ENCODE measurements around the gene TMEM248. TPM values are rescaled to one million over a fixed set of nuclear protein-coding genes. Genes with fewer than 3 reads are reported as not detected.
"Not testable (repeated sequence)": the region's sequence is repeated elsewhere in the genome, so short reads cannot be mapped to it uniquely, and the experiment has no call there.

The TMEM248 gene, protein sequence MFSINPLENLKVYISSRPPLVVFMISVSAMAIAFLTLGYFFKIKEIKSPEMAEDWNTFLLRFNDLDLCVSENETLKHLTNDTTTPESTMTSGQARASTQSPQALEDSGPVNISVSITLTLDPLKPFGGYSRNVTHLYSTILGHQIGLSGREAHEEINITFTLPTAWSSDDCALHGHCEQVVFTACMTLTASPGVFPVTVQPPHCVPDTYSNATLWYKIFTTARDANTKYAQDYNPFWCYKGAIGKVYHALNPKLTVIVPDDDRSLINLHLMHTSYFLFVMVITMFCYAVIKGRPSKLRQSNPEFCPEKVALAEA
- total RNA-seq, result 100 to 1,000 TPM; 121 TPM
- long read RNA-seq, full-length matches to known transcripts, result 83 of 144 reads
- long read RNA-seq, partial matches to known transcripts, result 25 of 144 reads
- long read RNA-seq, other reads (novel, unspliced or antisense), result 36 of 144 reads

DNA sequence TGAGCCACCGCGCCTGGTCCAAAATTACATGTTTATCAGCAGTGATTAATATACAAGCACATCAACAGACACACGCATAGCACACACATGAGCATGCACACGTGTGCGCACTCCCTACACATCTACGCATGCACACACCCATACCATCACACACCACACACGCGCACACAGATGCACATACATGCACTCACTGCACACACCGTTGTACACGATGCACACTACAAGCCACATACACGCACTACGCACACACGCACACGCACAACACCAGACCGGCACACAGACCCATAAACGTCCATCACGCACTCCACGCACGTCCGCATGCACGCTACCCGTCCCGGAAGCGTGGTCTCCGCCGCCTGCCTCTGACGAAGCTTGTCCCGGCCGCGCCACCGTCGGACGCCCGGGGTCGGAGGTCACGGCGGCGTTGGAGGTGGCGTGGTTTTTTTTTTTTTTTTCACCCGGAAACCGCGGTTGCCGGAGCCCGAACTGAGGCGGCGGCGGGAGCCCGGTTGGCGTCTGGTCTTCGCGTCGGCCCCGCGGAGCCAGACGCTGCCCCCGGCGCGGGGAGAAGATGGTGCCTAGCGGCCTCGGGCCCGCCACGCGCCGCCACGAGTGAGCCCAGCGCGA, at the start of gene TMEM248:
TSS of gene TMEM248 (plus strand) at position 457 of the 627 bp plus-strand sequence. CDS start 20,641 bp downstream, outside the sequence.
- ATAC-seq, result peak; percentile 96
- intact Hi-C loops (cut with DNase I, micrococcal nuclease), result no loop called here
- DNase-seq, result peak; percentile 87 to 92

DNA sequence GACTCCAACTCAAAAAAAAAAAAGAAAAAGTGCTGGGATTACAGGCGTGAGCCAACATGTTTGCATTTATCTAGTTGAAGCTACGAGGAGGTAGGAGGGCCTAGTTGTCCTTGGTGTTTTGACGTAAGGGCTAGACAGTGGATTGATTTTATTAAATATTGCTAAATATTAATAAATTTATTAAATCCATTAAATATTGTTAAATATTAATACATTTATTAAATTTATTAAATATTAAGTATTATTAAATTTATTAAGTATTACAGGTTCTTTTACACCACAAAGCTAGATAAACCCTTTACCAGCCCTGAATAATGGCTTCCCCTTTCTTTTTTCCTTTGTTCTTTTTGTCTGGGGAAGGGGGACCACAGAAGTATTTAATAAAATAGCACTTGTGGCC, 47.5 kb upstream of the TMEM248 start:
- ATAC-seq (no peak), DNase-seq (no peak)
- intact Hi-C loops (cut with DNase I, micrococcal nuclease), result no loop called here

DNA sequence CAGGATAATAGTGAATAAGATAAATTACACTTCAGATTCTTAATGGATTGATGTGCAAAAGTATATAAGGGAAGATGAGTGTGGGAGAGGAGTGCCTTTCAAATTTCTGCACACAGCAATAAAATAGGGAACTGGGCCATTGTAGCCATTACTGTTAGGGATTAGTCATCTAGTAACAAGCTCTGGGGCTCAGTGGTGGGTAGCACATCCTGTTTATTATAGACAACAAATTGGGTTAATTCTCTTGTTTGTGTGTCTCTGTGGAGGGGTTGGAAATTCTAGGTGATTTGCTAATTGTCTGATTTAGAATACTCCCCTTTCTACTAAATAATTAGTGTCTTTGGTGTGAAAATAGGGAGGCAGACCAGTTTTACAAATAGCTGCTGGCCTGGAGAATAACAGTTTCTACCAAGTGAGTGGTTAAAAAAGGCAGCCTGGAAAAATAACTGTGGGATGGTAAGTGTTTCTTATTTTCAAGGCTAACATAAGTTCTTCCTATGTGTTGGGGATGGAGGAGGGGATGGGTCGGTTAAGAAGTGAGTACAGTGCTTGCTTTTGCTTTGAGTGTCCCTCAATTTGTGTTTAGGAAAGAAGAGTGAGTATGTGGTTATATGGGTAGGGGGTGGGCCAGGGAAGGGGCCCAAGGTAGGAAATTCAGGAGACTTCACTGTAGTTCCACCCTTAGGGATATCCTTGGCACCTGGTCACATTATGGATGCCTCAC, 43.3 kb upstream of the TMEM248 start:
- no peak for DNase-seq
- no peak for ATAC-seq
- intact Hi-C loops (cut with DNase I, micrococcal nuclease), result no loop called here

DNA sequence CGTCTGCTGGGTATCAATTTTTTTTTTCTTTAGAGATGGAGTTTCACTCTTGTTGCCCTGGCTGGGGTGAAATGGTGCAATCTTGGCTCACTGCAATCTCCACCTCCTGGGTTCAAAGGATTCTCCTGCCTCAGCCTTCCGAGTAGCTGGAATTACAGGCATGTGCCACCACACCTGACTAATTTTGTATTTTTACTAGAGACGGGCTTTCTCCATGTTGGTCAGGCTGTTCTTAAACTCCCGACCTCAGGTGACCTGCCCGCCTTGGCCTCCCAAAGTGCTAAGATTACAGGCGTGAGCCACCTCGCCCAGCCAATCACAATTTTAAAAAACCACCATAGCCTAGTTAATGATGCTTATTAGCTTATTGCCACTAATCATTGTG, 42.7 kb upstream of the TMEM248 start:
- DNase-seq; intact Hi-C loops (cut with DNase I, micrococcal nuclease); ATAC-seq: not testable (repeated sequence)

- peak; percentile 96 for ATAC-seq
- intact Hi-C loops (cut with DNase I, micrococcal nuclease), result no loop called here
- no peak for DNase-seq
Observed at GRCh38 chr7:66880053-66880452, 41.0 kb upstream of the TMEM248 start.

GRCh38 chr7:66880577-66880976, 40.4 kb upstream of the TMEM248 start:
- peak; percentile 65 for ATAC-seq
- DNase-seq; intact Hi-C loops (cut with DNase I, micrococcal nuclease): not testable (repeated sequence)

GRCh38 chr7:66883716-66884115, 37.3 kb upstream of the TMEM248 start:
- ATAC-seq, result no peak
- DNase-seq, result no peak
- intact Hi-C loops (cut with DNase I, micrococcal nuclease), result no loop called here

GRCh38 chr7:66884556-66884955, 36.5 kb upstream of the TMEM248 start:
- DNase-seq; ATAC-seq; intact Hi-C loops (cut with DNase I, micrococcal nuclease): not testable (repeated sequence)

- DNase-seq, result no peak
- intact Hi-C loops (cut with DNase I, micrococcal nuclease), result no loop called here
- ATAC-seq, result no peak
Observed at GRCh38 chr7:66886152-66886551, 34.9 kb upstream of the TMEM248 start.

DNA sequence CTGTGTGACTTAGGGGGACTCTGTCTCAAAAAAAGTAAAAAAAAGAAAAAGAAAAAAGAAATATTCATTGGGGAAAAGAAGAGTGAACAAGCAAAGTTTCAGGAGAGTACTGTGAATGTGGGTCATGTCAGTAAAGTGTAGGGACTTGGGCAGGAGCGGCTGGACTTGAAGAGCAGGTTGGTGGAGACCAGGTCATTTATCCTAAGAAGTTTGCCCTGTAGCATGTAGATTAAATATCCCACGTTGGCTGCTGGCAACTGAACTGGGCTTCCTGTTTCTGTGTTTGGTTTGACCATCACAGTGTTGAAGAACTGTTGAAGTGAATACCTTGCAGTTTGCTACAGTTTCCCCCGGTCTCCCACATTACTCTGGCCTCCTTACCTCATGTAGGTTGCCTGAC, 32.8 kb upstream of the TMEM248 start:
- DNase-seq; ATAC-seq; intact Hi-C loops (cut with DNase I, micrococcal nuclease): not testable (repeated sequence)

- ATAC-seq (no peak), DNase-seq (no peak)
- intact Hi-C loops (cut with DNase I, micrococcal nuclease), result no loop called here
Observed at GRCh38 chr7:66894463-66895080, 26.5 kb upstream of the TMEM248 start.

- DNase-seq, result no peak
- ATAC-seq, result no peak
- intact Hi-C loops (cut with DNase I, micrococcal nuclease), result no loop called here
Observed at GRCh38 chr7:66896441-66896840, 24.6 kb upstream of the TMEM248 start.

DNA sequence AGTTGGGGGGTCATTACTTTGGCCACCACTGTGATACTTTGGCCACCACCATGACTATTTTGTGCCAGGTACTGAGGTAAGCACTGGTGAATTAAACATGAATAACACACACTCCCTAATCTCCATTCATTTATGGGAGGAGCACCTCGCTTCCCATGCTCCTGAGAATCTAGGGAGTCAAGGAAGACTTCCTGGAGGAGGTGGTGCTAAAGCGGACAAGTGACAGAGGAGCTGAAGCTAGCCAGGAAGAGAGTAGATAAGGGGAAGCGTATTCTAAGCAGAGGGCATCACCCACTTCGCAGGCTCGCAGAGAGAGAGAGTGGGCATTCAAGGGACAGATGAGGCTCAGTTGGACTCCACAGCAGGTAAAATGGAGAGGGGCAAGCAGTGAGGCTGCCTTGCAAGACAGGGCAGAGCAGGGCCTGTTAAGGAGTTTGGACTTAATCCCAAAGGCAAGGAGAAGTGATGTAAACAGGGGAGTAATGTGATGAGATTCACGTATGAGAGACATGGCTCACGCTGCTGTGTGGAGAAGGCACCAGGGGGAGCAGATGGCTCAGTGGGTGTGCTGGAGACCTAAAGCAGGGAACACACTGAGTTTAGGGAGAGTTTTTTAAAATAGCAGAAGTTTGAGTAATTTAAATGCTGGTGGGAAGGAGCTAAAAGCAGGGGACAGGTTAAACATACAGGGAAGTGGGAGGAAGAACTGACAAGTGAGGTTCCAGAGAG, 21.3 kb upstream of the TMEM248 start:
- ATAC-seq (no peak), DNase-seq (no peak)
- intact Hi-C loops (cut with DNase I, micrococcal nuclease), result no loop called here

- intact Hi-C loops (cut with DNase I, micrococcal nuclease), result no loop called here
- ATAC-seq, result no peak
Observed at GRCh38 chr7:66901941-66902843, 18.8 kb upstream of the TMEM248 start.

DNA sequence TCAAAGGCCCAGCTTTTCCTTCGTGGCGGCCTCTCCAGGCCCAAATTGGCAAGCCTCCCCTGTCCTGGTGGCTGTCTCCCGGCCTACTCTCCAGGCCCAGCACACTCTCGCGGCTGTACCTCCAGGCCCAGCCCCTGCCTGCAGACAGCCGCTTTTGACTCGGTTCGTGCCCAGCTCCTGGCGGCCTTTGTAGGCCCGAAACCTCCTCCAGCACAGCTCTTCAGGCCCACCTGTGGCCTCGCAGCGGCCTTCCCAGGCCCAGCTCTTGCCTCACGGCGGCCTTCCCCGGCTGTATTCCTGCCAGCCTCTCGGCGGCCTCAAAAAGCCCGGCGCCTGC, 18.2 kb upstream of the TMEM248 start:
- DNase-seq, result no peak
- intact Hi-C loops (cut with DNase I, micrococcal nuclease), result no loop called here
- ATAC-seq, result no peak

More at GRCh38 chr7:66901941-66902843, 18.8 kb upstream of the TMEM248 start:
- no peak for DNase-seq

- DNase-seq (no peak), ATAC-seq (no peak)
- intact Hi-C loops (cut with DNase I, micrococcal nuclease), result no loop called here
Observed at GRCh38 chr7:66903360-66904062, 17.5 kb upstream of the TMEM248 start.

DNA sequence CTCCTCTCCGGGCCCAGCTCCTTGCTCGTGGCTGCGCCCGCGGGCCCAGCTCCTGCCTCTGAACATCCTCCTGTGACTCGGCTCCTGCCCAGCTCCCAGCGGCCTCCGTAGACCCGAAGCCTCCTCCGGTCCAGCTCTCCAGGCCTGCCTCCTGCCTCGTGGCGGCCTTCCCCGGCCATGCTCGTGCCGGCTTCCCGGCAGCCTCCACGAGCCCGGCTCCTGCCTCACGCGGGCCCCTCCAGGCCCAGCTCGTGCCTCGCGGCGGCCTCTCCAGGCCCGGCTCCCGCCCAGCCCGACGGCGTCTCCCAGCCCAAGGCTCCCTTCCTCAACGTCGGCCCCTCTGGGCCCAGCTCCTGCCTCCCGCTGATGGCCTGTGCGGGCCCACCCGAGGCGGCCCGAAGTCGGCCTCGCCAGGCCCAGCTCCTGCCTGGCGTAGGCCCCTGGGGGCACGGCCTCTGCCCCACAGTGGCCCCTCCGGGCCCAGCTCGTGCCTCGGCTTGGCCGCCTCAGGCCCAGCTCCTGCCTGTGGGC, 16.9 kb upstream of the TMEM248 start:
- ATAC-seq (no peak), DNase-seq (no peak)
- intact Hi-C loops (cut with DNase I, micrococcal nuclease), result no loop called here
